Measurements from ENCODE around the gene GRB14.

- TF ChIP-seq, protein P1, sequence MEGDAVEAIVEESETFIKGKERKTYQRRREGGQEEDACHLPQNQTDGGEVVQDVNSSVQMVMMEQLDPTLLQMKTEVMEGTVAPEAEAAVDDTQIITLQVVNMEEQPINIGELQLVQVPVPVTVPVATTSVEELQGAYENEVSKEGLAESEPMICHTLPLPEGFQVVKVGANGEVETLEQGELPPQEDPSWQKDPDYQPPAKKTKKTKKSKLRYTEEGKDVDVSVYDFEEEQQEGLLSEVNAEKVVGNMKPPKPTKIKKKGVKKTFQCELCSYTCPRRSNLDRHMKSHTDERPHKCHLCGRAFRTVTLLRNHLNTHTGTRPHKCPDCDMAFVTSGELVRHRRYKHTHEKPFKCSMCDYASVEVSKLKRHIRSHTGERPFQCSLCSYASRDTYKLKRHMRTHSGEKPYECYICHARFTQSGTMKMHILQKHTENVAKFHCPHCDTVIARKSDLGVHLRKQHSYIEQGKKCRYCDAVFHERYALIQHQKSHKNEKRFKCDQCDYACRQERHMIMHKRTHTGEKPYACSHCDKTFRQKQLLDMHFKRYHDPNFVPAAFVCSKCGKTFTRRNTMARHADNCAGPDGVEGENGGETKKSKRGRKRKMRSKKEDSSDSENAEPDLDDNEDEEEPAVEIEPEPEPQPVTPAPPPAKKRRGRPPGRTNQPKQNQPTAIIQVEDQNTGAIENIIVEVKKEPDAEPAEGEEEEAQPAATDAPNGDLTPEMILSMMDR (IDR thresholded peaks at IDR 0.05; ENCODE audit: insufficient read depth, low read depth, low read length) = no peak
- no peak for TF ChIP-seq EZH2 (IDR thresholded peaks at IDR 0.05; ENCODE audit: insufficient read depth, low read length)
These were observed 51.9 kb downstream of the GRB14 start for GRCh38 chr2:164569378-164569777.
